CD4-positive, alpha-beta T cell treated with Interleukin-6 for 4 hours (primary cell): ENCODE measurements around the gene MXD3.
"Not testable (repeated sequence)": the region's sequence is repeated elsewhere in the genome, so short reads cannot be mapped to it uniquely, and the experiment has no call there.

Experiments used
- DNase-seq: peaks from one replicate; pipeline ENCODE4 v3.0.0-alpha.2; 2020; ENCODE audit warnings: mixed read lengths

MXD3 gene

DNA sequence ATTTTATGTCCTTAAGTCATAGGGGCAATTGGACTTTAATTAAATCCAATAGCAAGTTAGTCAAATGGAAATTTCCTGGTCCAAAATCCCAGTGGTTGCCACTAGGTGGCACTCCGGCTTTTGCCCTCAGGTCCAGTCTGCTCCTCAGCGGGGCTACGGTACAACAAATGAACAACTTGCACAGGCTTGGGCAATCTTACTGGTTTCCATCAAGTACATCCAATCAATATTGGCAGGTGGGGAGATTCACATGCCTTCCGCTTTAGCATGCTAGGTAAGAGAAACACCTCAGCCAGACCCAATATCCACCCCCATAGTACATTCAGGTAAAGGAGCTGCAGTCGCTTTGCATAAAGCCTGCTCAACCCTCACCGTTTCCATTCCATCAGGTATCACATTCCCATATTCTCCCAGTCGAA lies 6.3 kb upstream of the MXD3 start:
- DNase-seq, result peak; percentile 84

- no peak for DNase-seq
These were observed 4.3 kb upstream of the MXD3 start for GRCh38 chr5:177316005-177316404.

- no peak for DNase-seq
These were observed 3.7 kb upstream of the MXD3 start for GRCh38 chr5:177315411-177315810.

- DNase-seq, result no peak
These were observed 3.0 kb upstream of the MXD3 start for GRCh38 chr5:177314376-177315342.

GRCh38 chr5:177313561-177314259 lies 2.0 kb upstream of the MXD3 start:
- DNase-seq, result no peak

DNA sequence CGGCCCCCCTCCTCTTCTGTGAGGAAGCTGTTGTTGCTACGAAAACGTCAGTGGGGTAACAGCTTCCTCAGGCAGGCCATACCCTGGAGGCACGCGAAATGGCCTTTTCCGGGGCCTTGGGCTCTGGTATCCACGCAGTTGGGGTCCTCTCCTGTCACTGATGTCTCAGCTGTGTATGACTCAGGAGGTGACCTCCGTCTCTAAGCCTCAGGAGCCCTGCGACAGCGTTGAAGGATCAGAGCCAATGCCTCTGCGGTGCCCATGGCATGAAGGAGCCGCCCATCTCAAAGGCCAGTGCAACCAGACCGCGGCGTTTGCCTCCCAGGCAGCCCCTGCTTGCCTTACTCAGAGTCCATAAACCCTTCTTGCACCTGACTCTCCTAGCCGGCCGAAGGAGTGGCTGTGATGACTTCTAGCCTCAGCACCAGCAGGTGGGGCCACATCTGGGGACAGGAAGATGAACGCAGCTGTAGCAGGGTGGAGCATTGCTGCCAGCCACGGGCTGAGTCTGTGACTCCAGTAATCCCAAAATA lies 1.0 kb upstream of the MXD3 start:
- peak; percentile 39 for DNase-seq

- no peak for DNase-seq
These were observed 341 bp downstream of the MXD3 start for GRCh38 chr5:177311392-177311722.

GRCh38 chr5:177310757-177311391 lies 824 bp downstream of the MXD3 start:
- DNase-seq, result peak; percentile 25

GRCh38 chr5:177310332-177310731 lies 1.4 kb downstream of the MXD3 start:
- no peak for DNase-seq

GRCh38 chr5:177309351-177310191 lies 2.1 kb downstream of the MXD3 start:
- DNase-seq, result peak; percentile 80

DNA sequence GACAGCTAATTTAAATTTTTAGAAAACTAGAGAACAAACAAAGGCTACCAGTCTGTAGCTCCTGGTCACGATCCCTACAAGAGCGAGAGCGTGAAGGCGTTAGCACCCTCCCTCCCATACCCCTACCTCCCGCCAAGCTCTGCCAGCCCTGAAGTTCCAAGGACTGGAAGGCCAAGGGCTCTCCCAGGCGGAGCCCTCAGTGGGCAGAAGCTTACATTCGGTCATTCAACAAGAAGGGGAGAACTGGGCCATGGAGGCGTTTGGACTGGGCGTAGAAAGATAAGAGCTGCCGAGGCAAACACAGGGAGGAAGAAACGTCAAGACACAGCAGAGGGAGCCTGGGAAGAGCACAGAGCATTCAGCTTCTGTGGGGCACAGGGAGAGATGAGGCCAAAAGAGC lies 3.0 kb downstream of the MXD3 start:
- DNase-seq, result no peak

GRCh38 chr5:177307544-177308363 lies 3.9 kb downstream of the MXD3 start:
- DNase-seq, result no peak

- no peak for DNase-seq
These were observed 4.8 kb downstream of the MXD3 start for GRCh38 chr5:177306674-177307543.

DNA sequence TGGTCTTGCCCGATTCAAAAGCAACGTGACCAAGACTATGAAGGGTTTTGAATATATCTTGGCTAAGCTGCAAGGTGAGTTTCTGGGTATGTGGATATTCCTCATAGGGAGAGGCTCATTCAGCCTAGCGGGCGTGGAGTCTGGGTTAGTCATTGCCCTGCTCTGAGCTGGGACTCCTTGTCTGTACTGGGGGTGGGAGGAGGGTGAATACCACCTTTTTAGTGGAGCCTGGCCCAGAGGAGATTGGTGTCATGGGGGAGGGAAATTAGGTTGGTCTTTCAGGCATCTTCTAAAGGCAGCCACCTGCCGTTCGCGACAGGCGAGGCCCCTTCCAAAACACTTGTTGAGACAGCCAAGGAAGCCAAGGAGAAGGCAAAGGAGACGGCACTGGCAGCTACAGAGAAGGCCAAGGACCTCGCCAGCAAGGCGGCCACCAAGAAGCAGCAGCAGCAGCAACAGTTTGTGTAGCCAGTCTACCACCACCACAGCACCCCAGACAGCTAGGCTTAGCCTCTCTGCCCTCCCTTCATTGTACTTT lies 5.5 kb downstream of the MXD3 start:
- not testable (repeated sequence) for DNase-seq

GRCh38 chr5:177304392-177305119 lies 7.1 kb downstream of the MXD3 start:
- peak; percentile 46 for DNase-seq

DNA sequence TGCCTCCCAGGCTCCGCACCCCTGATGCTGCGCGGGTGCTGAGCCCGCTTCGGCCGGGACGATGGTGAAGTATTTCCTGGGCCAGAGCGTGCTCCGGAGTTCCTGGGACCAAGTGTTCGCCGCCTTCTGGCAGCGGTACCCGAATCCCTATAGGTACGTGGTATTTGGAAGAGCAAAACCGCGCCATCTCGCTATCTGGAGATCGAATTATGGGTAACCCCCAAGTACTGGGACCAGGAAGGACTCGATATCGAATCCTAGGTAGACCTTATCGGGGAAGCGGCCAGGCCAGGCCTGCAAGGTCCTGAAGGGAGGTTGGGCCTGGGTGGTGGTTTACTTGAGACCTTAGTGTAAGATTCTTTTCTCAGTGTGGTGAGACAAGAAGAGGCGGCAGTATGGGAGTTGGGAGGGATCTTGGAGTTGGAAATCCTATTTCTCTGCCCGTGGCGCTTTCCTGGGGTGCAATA lies 7.7 kb downstream of the MXD3 start:
- peak; percentile 24 for DNase-seq

DNA sequence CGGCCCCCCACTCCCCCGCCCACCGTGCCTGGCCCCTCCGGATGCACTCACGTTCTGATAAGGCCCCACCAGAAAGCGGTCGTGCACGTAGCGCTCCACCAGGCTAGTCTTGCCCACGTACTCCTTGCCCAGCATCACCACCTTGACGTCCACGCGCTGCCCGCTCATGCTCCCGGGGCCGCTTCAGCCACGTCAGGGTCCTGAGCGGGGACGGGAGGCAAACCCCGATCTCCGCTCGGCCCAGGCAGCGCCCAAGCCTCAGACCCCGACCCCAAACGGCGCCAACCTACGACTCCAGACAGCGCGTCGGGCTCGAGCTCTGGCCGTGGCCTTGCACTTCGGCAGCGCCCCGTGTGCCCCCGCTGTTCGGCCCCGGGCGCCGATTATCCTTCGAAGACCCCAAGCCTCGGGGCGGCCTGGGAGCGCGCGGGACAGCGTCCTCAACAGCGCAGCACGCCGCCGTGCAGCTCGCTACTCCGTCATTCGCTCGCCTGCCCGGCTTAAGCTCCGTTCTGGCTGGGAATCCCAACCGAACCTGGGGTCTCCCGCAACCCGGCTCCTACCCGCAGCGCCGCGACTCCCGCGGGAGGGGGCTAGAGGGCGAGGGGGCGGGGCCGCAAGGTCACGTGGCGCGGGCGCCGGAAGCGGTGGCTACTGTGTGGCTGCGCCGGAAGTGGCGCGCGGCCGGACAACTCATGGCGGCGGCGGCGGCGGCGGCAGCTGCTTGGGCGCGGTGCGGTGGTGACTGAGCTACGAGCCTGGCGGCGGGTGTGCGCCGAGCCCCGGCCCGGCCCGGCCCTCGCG lies 8.4 kb downstream of the MXD3 start, which contains the start of the genes PRELID1 and RAB24:
TSS of gene PRELID1 (plus strand) at position 679 of the 804 bp plus-strand sequence. CDS start 187 bp downstream, outside the sequence.
TSS of gene RAB24 (minus strand) at position 599 of the 804 bp plus-strand sequence. CDS start at position 168, 431 bp downstream.
- DNase-seq, result peak; percentile 92
